Ishikawa (cell line): ENCODE results near the gene PRPF40B.
A peak's percentile ranks its signal among the peaks of the same experiment; 100 is the strongest.

Source experiments
- CEBPB ChIP-seq: IDR thresholded peaks from 2 replicates; pipeline ENCODE4 v1.6.1; 2012
- CREB1 ChIP-seq: IDR thresholded peaks from 2 replicates; pipeline ENCODE4 v1.6.1; 2012; ENCODE audit warnings: low read depth
- EGR1 ChIP-seq: IDR thresholded peaks from 2 replicates; pipeline ENCODE4 v1.6.1; 2012
- EP300 ChIP-seq: IDR thresholded peaks from 2 replicates; pipeline ENCODE4 v1.6.1; 2012; ENCODE audit warnings: borderline replicate concordance
- FOXM1 ChIP-seq: IDR thresholded peaks from 2 replicates; pipeline ENCODE4 v1.6.1; 2012; ENCODE audit warnings: low read depth, borderline replicate concordance
- NFIC ChIP-seq: IDR thresholded peaks from 2 replicates; pipeline ENCODE4 v1.6.1; 2012
- RAD21 ChIP-seq: IDR thresholded peaks from 2 replicates; pipeline ENCODE4 v1.6.1; 2012; ENCODE audit warnings: low read depth
- TAF1 ChIP-seq: IDR thresholded peaks from 2 replicates; pipeline ENCODE4 v1.6.1; 2012; ENCODE audit warnings: low read depth, mild to moderate bottlenecking
- TCF12 ChIP-seq: IDR thresholded peaks from 2 replicates; pipeline ENCODE4 v1.6.1; 2012; ENCODE audit warnings: low read depth
- TEAD4 ChIP-seq: IDR thresholded peaks from 2 replicates; pipeline ENCODE4 v1.6.1; 2012
- YY1 ChIP-seq: IDR thresholded peaks from 2 replicates; pipeline ENCODE4 v1.6.1; 2012; ENCODE audit warnings: low read depth
- ZBTB7A ChIP-seq: IDR thresholded peaks from 2 replicates; pipeline ENCODE4 v1.6.1; 2012; ENCODE audit warnings: low read depth
- TF ChIP-seq, protein P1 (sequence below): IDR thresholded peaks from 2 replicates; pipeline ENCODE4 v1.6.1; 2012
- TF ChIP-seq, protein P2 (sequence below): IDR thresholded peaks from 2 replicates; pipeline ENCODE4 v1.6.1; 2012
- TF ChIP-seq, protein P3 (sequence below): IDR thresholded peaks from 2 replicates; pipeline ENCODE4 v1.6.1; 2012; ENCODE audit warnings: low read depth, mild to moderate bottlenecking

The PRPF40B gene

DNA sequence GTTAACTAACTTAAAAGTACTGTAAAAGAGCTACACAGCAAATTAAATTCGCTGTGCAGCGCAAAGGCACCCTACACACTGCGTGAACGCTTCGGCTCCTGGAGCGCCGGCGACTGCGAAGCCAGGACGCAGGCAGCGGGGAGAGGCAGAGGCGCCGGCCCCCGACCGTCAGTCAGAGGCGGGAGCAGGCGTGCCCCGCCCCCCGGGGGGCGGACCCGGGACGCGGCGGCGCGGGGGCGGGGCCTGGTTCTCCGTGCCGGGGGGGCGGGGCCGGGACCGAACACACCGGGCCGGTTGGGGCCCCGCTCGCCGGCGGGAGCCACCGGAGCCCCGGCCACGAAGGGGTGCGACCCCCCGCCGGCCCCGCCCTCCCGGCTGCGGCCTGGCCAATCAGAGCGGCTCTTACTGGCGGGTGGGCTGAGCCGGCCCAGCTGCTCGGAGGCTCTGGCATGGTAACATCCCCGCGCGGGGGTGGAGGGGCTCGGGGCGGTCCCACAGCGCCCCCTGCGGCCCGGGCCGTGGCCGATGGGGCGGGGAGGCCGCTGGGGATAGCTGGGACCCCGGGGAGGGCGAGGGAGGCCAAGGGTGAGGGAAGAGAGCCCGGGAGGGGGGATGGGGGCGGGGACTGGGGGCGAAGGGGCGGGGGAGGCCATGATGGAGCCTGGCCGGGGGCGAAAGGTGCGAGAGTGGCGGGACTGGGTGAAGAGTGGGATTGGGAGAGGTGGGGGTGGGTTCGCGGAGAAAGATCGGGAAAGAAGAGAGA lies at the start of gene PRPF40B:
Gene PRPF40B, plus strand, starts transcription at position 420 of the 763 bp plus-strand sequence. Its CDS starts 30 bp downstream, at position 450.
- TF ChIP-seq NFIC (no peak), EGR1 (peak; percentile 95), RAD21 (peak; percentile 40; the same call in 1 of the 2 replicates), TCF12 (peak; percentile 52; the same call in 1 of the 2 replicates), EP300 (peak; percentile 38; the same call in 1 of the 2 replicates), YY1 (0 out of 2 replicates have a peak, but pooled peaks have one; percentile 16), FOXM1 (no peak), ZBTB7A (peak; percentile 94), TAF1 (peak; percentile 87; the same call in 1 of the 2 replicates), CEBPB (no peak; the same call in 1 of the 2 replicates)
- TF ChIP-seq, protein P1, sequence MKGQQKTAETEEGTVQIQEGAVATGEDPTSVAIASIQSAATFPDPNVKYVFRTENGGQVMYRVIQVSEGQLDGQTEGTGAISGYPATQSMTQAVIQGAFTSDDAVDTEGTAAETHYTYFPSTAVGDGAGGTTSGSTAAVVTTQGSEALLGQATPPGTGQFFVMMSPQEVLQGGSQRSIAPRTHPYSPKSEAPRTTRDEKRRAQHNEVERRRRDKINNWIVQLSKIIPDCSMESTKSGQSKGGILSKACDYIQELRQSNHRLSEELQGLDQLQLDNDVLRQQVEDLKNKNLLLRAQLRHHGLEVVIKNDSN = no peak; the same call in 1 of the 2 replicates
- TF ChIP-seq, protein P2, sequence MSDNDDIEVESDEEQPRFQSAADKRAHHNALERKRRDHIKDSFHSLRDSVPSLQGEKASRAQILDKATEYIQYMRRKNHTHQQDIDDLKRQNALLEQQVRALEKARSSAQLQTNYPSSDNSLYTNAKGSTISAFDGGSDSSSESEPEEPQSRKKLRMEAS = peak; percentile 80

DNA sequence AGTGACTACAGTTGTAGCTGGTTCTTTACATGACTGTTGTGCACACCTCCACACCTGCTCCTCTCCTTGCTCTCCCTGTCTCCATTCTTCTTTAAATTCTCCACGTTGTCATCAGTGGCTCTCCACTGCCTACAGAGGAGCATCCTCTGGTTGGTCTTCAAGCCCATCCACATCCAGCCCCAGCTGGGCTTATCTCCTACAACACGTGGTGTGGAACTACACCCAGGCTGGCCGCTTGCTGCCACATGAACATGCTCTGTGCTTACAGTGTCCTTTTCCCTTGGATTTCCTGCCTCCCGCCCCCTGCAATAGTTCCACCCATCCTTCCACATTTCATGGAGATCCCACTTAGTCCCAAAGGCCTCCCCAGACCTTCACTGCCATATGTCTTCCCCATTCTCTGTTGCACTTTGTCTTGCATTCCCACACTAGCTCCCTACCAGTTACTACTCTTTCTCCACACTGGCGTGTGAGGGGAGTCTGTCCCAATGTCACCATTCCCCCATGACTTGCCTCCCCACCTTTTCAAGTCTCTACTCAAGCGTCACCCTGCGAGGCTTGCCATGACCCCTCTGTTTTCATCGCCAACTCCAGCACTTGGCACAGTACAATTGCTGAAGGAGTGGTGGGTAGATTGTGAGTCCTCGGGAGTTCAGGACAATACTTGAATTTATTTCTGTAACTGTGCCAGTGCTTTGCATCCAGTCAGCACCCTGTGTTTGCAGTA lies 45.6 kb upstream of the PRPF40B start:
- no peak for TF ChIP-seq NFIC
- TF ChIP-seq TCF12 = no peak

DNA sequence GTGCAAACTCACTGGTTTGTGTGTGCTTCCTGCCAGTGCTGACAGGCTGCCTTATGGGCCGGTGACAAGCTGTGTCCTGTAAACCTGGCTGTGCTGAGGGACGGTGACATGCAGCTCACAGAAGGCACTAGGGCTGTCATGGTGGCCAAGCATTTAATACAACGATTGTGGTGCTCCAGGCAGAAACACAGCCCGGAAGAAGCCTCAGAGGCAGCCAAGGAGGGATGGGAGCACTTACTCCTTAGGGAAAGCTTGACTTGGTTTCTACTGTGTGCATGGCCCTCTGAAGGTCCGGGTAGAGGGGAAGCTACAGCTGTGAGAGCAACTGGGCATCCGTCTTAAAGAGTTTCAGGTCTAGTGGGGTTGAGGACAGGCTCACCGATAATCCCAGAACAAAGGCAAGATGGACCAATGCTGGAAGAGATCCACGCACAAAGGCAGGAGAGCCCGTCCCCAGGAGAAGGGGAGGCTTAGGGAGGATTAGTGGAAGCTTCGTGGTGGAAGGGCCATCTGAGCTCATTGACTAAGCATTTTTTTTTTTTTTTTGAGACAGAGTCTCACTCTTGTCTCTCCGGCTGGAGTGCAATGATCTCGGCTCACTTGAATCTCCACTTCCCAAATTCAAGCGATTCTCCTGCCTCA lies 44.8 kb upstream of the PRPF40B start:
- no peak for TF ChIP-seq TAF1
- TF ChIP-seq EGR1 = no peak

DNA sequence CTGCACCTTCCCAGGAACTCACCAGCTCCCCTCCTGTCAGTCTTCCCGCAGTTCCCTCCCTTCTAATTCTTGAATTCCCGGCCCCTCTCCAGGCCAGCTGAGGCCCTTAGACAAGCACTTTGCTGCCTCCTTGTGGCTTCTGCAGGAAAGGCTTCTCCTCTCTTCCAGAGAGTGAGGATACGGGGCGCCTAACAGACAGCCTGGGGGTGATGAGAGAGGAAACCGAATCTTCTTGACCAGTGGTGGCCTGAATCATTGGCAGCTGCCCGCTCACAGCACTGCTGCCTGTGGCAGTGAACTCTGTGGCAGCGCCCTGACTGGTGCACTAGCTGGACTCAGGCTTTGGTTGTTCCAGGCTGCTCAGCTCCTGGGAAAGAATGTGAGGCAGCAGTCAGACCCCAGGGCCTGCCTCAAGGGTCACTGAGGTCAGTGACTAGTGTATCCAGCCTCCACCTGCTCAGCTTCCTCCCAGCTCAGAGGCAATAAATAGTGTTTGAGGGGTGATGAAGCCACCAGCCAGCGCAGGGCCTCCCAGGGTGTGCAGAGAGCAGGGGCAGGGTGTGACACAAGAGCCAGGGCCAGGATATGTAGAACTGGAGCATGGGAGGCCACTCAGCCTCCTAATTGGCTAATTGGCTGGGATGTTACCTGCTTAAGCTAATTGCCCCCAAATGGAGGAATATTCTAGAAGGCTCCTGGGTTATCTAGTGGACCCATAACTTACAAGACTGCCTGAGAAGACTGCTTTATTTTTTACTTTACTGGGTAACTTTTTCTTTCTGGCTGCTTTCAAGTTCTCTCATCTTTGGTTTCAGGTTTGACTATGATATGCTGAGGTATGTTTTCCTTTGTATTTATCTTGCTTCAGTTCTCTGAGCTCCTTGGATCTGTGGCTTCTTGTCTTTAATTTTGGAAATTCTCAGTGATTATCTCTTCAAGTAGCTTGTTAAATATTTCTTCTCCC lies 42.5 kb upstream of the PRPF40B start:
- TF ChIP-seq, protein P1 = no peak
- TF ChIP-seq TCF12 = peak; percentile 68
- TF ChIP-seq NFIC = no peak
- TF ChIP-seq CREB1 = no peak
- peak; percentile 97 for TF ChIP-seq RAD21
- TF ChIP-seq EGR1 = no peak
- peak; percentile 44; the same call in 1 of the 2 replicates for TF ChIP-seq TEAD4

DNA sequence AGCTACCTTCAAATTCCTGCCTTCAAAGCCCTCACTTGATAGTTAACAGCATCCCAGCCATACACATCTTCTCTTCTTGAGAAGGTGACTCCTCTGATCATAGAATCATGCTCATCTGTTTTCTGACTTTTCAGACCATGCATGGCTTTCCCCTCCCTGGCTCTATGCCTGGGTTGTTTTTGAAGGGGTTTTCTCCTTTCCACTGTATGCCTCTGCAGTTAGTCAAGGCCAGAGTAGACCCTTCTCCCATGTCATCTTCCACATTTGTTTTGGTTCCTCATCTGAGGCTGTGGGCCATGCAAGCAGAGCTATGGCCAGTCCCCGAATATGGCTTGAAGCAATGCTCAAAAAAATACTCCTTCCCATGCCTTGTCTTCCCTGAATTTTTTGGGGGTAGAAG lies 41.2 kb upstream of the PRPF40B start:
- TF ChIP-seq EGR1 (no peak), CEBPB (no peak), FOXM1 (no peak), NFIC (no peak), TAF1 (no peak), TCF12 (no peak), EP300 (no peak), ZBTB7A (no peak), YY1 (no peak)
- TF ChIP-seq, protein P3, sequence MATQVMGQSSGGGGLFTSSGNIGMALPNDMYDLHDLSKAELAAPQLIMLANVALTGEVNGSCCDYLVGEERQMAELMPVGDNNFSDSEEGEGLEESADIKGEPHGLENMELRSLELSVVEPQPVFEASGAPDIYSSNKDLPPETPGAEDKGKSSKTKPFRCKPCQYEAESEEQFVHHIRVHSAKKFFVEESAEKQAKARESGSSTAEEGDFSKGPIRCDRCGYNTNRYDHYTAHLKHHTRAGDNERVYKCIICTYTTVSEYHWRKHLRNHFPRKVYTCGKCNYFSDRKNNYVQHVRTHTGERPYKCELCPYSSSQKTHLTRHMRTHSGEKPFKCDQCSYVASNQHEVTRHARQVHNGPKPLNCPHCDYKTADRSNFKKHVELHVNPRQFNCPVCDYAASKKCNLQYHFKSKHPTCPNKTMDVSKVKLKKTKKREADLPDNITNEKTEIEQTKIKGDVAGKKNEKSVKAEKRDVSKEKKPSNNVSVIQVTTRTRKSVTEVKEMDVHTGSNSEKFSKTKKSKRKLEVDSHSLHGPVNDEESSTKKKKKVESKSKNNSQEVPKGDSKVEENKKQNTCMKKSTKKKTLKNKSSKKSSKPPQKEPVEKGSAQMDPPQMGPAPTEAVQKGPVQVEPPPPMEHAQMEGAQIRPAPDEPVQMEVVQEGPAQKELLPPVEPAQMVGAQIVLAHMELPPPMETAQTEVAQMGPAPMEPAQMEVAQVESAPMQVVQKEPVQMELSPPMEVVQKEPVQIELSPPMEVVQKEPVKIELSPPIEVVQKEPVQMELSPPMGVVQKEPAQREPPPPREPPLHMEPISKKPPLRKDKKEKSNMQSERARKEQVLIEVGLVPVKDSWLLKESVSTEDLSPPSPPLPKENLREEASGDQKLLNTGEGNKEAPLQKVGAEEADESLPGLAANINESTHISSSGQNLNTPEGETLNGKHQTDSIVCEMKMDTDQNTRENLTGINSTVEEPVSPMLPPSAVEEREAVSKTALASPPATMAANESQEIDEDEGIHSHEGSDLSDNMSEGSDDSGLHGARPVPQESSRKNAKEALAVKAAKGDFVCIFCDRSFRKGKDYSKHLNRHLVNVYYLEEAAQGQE = no peak
- TF ChIP-seq, protein P2 = no peak
- TF ChIP-seq, protein P1 = no peak

DNA sequence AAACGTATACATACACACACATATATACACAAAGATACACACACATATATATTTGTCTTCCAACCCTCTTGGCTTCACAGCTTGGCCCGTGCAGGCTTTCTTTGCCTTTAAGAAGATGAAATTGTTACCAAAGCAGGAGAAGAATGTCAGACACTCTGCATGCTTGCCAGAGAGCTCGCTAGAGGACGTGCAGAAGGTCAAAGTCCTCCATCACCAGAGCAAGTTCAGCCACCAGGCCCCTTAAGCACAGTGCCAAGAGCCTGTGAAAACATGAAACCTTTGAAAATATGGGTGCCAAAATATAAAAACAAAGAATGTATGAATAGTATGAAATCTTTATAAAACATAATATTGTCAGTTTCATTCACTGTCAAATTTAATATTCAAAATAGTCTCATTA lies 40.5 kb upstream of the PRPF40B start:
- TF ChIP-seq CEBPB (no peak), TEAD4 (no peak), EP300 (no peak), TAF1 (no peak), FOXM1 (no peak)
- TF ChIP-seq, protein P1 = no peak
